NCI-H146 (cell line): ENCODE results near the gene OR8B12.

ENCODE experiments used
- DNase-seq: peaks from one replicate; lab custom pipeline; 2025; lab: John Stamatoyannopoulos, UW

Gene OR8B12, protein sequence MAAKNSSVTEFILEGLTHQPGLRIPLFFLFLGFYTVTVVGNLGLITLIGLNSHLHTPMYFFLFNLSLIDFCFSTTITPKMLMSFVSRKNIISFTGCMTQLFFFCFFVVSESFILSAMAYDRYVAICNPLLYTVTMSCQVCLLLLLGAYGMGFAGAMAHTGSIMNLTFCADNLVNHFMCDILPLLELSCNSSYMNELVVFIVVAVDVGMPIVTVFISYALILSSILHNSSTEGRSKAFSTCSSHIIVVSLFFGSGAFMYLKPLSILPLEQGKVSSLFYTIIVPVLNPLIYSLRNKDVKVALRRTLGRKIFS

DNA sequence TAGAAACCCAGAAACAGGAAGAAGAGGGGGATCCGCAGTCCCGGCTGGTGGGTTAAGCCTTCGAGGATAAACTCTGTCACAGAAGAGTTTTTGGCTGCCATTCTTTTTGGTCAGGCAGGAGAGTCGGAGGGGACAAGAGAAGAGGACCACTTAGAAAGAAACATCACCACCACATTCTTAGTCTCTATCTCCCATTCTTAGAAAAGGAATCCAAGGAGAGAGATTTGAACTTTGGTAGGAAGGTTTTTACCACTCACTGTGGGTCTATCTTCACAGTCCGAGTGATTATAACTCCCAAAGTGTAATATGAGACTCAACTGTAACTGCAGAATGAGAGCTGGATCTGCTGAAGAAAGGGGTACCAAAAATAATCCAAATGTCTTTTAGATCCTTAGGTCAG is at the start of gene OR8B12:
TSS of gene OR8B12 (minus strand) at position 101 of the 400 bp plus-strand sequence. CDS start at position 101, 0 bp downstream.
- no peak for DNase-seq

DNA sequence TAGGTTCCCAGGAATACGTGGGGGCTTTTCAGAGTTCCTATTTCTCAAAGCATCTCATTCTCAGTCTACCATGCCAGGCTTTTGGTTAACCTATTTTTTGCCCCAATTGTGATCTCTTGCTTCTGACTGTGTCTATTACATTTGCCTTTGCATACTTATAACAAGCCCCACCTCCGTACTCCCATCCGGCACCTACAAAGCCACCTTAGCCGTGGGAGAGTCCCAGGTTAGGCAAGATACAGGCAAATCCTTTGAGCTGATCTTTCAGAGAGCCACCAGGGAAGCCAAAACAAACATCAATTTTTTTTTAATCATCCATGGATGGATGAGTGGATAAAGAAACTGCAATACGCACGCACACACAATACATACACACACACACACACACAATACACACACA is 49.2 kb upstream of the OR8B12 start:
- no peak for DNase-seq

DNA sequence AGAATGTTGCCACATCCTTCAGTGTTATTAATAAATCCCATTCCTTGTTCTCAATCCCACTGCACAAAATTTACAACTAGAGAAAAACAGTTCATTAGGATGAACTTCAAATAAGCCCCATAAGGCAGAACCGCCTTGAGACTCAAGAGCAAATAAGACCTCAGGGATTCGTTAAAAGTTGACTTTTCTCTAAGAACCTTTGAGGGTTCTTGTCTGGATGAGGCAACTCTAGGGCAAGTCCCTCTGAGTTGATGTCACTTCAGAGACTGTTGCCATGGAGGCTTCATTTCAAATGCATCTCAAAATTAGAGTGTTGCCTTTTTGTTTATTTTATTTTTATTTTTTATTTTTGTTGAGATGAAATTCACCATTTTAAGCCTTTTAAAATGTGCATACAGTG is 48.0 kb upstream of the OR8B12 start:
- no peak for DNase-seq

DNA sequence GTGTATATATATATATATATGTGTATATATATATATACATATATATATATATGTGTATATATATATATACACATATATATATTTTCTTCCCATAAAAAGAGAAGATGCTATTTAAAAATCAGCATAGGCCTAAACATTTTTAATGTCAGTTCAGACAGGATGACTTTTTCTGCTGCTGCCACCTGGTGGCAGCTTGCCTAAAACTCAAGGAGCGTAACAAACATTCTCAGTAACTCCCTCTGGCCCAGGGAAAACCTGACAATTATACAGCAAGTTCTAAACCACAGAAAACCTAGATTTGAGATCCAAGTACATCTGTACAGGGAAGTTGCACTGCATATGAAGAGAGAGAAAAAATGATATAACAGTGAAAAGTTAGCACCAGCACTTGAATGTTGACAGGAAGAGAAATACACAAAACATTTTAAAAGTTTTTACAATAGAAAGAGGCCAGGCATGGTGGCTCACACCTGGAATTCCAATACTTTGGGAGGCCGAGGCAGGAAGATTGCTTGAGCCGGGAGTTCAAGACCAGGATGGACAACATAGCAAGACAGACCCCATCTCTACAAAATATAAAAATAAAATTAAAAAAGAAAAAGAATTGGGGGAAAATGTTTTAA is 42.9 kb upstream of the OR8B12 start:
- DNase-seq, result peak; percentile 30

DNA sequence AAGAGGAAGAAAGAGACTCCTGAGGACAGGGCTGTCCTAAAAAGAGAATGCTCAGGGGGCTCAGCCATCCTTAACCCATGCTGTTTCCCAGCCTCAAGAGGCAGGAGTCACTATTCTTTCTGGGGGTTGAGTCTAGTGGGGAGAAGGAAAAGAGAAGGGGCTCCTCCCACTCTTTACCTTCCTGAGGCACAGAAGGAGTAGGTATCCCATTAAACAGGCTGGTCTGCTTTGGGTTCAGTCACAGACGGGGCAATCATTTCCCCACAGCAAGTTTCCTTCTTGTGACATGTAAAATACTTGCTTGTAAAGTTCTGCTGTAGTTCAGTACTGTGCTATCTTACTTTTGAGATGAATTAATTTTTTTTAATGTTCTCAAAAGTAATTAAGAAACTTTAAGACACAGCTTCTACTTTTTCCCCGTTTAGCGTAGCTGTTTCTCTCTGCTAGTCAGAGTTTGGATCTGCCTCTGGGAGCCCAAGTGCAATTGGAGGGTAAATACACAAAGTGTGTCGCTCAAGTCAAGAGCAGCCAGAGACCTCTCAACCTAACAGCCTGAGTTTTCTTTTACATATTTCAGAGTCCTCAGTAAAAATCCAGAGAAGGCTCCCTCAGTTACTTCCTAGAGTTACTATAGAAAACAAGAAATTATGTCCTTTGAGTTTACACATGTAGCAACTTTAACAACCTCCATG is 41.4 kb upstream of the OR8B12 start:
- no peak for DNase-seq

DNA sequence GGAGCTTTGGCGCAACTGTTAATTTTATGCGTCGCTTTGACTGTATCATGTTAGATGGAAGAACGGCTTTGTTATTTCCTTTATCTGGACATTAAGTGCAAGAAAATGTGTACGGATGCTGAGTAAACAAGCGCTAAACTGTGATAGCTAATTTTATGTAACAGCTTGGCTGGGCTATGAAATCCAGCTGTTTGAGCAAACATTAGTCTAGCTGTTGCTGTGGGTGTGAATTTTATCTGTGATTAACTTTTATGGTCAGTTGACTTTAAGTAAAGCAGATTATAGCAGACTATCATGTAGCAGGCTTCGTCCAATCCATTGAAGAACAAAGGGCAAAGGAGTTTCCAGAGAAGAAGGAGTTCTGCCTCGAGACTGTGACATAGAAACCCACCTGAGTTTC is 40.3 kb upstream of the OR8B12 start:
- peak; percentile 56 for DNase-seq

DNA sequence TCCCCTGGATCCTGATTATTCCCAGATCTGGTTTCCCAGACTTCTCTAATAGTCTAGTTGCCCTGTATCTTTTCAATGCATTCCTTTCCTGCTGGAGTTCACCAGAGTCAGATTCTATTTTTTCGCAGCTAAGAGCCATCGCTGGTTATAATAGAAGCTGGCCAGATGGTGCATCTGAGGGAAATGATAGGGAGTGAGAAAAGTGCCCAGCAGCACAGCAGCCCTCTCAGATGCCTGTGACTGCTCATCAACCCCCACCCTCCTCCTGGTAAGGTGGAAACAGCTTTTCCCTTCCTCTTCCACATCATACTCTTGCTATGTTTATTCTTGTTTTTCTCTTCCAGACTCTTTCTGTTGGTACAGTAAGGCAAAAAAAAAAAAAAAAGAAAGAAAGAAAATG is 39.1 kb upstream of the OR8B12 start:
- no peak for DNase-seq

DNA sequence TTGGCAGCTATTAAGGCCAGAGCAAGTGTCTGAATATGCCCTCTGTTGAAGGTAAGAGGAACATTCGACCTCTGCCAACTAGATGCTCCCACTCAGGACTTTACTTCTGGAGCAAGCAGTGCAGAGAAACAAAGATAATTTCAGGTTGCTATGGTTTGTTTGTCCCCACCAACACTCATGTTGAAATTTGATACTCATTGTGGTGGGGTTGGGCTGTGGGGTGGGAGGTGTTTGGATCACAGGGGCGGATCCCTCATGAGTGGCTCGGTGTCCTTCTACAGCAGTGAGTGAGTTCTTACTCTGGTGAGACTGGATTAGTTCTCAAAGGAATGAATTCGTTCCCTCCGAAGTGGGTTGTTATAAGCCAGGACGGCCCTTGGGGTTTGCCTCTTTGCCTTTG is 38.4 kb upstream of the OR8B12 start:
- DNase-seq, result no peak

DNA sequence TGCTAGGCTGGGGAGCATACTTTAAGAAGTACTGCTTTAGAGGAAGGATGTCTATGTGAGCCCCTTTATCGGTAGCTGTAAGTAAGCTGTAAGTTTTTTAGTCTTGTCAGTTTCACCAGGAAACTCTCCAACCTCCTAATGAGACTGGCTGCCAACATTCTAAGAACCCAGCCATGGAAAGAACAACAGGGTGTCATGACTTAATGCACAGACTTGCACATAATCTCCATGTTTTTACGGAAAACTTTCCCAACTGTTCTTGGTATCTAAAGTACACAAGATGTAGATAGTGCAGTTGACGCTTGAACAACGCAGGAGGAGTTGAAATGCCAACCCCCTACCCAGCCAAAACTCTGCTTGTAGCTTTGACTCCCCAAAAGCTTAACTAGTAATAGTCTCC is 35.3 kb upstream of the OR8B12 start:
- DNase-seq, result no peak

DNA sequence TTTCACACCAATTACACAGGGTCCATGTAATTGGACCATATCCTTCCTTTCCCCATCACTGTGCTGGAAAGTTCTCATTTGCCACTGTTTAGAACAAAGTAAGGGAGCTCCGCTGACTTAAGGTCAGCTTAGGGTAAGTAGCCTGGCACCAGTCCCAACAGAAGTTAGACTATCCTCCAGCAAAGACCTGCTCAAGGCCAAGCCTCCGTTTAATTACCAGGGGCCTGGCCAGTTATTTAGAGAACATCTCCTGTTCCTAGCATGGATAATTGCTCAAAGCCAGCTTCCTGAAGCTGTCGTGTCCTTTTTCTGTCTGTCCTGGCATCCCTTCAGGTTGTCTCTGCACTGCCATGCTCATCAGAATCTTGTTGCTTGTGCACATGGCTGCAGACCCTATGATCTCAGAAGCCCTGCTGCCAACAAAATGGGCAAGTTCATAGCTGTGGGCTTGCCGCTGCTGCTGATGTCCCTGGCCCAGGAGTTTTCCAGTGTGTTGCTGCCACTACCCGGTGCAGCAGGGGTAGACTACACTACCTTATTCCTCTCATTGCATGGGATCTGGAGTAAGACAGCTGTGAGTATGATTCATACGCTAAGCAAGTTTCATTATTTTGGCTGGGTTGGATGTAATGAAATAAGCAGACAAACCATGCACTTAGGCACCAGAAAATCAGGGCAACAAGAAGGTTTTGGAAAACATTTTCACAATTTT is 34.4 kb upstream of the OR8B12 start:
- no peak for DNase-seq

DNA sequence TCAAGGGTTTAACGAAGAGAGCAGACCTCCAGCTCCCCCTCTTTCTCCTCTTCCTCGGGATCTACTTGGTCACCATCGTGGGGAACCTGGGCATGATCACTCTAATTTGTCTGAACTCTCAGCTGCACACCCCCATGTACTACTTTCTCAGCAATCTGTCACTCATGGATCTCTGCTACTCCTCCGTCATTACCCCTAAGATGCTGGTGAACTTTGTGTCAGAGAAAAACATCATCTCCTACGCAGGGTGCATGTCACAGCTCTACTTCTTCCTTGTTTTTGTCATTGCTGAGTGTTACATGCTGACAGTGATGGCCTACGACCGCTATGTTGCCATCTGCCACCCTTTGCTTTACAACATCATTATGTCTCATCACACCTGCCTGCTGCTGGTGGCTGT is 26.7 kb upstream of the OR8B12 start:
- no peak for DNase-seq

DNA sequence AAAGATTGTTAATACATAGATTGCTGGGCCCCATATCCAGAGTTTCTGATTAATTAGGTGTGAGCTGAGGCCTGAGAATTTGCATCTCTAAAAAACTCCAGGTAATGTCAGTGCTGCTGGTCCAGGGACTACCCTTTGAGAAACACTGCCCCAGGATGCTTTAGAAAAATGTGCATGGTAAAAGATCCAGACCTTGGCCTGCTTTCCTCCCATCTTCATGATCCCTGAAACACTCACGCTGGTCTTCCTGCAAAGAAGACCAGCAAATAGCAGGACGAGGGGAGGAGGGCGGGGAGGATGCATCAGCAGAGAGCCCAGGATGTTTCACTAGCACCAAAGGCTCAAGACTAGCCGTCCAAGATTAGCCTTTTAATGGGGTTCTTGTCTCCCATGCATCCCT is 26.2 kb upstream of the OR8B12 start, which contains the start of gene OR8A1:
TSS of gene OR8A1 (plus strand) at position 301 of the 400 bp plus-strand sequence. CDS start 123 bp downstream, outside the sequence.
- no peak for DNase-seq

DNA sequence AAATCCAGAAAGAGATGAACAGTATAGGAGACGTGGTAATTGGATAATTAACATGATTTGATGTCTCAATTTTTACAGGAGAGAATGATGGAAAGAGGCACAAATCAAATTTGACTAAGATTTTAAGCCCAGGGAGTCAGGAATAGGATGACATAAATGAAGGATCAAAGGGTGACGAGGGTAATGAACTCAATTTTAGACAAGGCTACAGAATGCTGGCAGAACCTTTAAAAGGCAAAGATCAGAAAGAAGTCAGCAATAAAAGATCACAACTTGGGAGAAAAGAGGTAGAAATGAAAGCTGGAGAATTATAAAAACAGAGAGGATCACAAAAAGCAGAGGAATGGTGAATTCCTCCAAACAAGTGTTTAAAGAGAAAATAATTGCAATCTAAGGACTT is 13.4 kb upstream of the OR8B12 start:
- no peak for DNase-seq

DNA sequence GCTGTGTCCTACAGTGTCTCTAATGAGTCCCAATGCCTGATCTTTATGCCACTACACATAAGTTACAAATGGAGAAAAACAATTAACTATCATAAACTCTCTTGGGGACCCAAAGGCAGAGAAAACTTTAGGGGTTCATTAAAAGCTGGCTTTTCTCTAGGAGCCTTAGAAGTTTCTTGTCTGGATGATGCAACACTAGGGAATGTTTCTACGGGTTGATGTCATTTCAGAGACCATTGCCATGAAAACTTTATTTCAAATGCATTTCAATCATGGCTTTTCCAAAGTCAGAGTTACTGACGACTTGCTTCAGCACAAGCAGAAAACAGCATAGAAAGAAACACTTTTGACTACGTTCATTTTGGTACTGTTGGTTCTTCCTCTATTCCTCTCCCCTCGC is 8.5 kb upstream of the OR8B12 start:
- no peak for DNase-seq

DNA sequence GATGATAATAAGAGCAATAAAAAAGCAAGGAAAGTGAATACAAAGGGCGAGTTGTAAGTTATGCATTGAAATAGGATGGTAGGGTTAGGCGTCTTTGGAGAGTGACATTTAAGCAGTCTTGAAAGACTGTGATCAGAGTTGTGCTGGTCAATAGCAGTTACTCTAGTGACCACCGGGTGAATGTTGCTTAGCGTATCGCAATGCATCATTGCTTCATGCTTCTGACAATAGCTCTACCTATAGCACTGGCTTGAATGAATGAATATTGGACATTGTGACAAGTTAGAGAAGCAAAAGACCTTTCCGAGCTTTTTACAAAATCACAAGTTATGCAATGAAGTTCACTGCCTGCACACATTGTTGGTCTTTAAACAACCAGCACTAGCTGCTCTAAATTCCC is 7.7 kb upstream of the OR8B12 start:
- no peak for DNase-seq

DNA sequence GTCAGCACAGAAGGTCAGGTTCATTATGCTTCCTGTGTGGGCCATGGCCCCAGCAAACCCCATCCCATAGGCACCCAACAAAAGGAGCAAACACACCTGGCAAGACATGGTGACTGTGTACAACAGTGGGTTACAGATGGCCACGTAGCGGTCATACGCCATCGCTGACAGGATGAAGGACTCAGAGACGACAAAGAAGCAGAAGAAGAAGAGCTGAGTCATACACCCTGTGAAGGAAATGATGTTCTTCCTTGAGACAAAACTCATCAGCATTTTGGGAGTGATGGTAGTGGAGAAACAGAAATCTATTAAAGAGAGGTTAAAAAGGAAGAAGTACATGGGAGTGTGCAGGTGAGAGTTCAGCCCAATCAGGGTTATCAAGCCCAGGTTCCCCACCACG is 309 bp downstream of the OR8B12 start:
- DNase-seq, result no peak

DNA sequence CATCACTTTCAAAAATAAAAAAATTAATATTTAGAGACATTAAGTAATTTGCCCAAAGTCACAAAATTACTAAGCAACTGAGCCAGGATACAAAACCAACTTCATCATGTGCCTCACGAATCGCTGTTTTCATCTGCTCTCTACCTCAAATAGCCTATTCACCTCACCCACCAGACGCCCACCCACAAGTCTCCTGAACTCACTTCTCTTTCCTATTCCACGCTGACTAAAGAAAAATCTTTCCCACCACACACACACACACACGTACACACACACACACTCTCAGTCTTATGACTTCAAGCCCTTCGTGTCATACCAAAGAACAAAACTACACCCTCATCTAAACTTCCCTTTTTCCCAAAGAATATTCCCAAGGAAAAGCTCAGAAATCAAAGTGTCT is 2.2 kb downstream of the OR8B12 start:
- no peak for DNase-seq

DNA sequence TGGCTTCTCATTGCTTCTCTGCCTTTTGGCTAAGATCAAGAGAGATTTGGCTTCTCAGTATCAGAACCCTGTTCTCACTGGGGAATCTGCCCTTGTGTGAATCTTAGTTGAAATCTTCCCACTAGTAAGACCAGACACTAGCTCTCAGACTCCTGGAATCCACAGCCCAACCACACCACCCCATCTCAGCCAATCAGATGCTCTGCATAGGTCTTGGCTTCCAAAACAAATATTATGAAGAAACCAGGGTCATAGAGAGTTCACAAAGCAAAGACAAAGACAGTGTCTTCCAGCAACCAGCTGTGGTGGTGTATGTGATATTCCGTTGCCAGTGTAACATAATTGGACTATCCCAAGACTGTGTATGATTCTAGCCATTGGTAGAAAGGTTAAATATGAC is 5.4 kb downstream of the OR8B12 start:
- DNase-seq, result no peak

DNA sequence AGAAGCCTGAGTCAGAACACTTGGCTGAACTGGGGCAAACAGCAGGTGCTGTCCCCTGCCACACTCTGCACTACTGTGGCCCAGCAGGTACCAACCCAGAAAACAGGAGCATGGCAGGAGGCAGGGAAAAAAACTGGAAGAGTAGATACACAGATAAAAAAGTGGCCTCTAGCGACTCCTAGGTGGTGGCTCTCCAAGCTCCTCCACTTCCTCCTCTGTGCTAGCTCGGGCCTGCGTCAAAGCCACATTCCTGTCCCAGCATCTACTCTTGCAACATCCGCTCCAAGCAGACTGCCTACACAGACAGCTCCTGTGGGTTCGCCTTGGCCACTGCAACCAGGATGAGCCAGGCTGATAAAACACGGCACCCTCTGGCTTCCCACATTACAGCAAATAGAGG is 6.9 kb downstream of the OR8B12 start:
- no peak for DNase-seq

DNA sequence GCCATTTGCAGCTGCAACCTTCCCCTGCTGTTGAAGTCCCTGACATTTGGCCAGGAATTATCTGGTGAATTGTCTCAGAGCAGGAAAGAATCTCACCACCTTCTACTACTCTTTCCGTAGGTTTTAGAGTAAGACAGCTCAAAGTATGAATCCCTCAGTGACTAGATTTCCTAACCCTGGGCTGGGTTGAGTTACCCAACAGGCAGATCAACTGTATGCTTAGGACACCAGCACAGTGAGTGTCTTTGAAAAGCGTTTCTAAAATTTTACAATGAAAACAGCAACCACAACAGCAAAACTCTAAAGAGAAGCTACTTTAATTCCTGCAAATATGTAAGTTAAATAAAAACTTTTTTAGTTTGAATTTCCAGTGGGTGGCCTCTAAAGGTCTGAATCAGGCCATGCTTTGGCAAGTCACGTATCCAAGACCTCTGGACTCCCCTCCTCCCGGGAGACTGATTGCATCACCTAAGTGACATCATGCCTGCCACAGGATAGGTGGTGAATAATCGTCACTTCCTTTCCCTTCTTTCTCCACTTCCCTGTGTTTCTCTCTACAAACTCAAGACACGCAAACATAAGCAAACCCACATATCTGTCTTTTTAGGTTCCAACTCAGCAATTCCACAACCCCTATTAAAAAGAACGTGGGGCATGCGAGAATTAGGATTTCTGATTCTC is 7.8 kb downstream of the OR8B12 start:
- no peak for DNase-seq

DNA sequence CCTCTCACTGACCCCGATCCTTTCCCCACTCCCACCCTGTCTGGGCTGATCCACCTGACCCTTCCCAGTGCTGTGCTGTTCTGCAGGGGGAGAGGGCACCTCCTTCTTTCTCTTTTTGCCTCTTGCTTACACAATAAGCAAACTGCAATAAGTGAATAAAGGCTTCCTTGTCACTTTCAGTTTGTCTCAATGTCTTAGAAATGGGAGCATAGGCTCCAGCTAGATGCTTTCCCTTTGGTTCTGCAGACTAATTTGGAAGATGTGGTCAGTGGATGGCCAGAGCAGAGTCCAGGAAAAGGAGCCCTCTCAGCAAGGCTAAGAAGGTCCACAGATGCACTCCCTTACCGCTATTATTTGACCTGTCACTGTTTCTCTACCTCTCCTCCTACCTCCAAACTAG is 9.4 kb downstream of the OR8B12 start:
- no peak for DNase-seq

DNA sequence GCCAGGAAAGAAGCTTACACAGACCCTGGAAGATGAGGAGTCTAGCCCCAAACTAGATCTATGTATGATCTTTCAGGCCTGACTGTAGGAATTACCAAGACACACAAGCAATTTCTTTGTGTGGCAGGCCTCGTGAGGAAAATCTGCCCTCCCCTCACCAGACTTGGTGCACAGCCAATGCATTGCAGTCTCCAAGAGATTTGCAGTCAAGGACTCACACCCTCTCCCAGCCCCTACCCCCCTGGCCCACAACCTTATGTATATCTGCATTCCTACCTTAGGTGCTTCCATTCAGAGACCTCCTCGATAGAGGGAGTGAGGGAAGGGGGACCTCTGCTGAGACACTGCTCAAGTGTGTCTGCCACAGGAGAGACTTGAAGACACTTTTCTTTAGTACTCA is 9.8 kb downstream of the OR8B12 start:
- no peak for DNase-seq
